Activated naive CD4-positive, alpha-beta T cell treated with Interleukin-2 at 50 U/mL for 16 hours (primary cell): ENCODE data around the gene PACRG.

Experiments
- DNase-seq: peaks from one replicate; pipeline ENCODE4 v3.0.0-alpha.2; 2020

PACRG gene

GRCh38 chr6:162873537-162873936 is 145.8 kb downstream of the PACRG start:
- DNase-seq = no peak

- DNase-seq = no peak
Observed at GRCh38 chr6:162875070-162875469, 147.3 kb downstream of the PACRG start.

GRCh38 chr6:162882801-162883481 is 155.2 kb downstream of the PACRG start:
- no peak for DNase-seq

GRCh38 chr6:162887981-162888689 is 160.4 kb downstream of the PACRG start:
- DNase-seq = no peak

- DNase-seq = no peak
Observed at GRCh38 chr6:162889303-162889702, 161.5 kb downstream of the PACRG start.

GRCh38 chr6:162898011-162898410 is 170.2 kb downstream of the PACRG start:
- DNase-seq = no peak

- DNase-seq = no peak
Observed at GRCh38 chr6:162899148-162899547, 171.4 kb downstream of the PACRG start.

GRCh38 chr6:162900503-162900902 is 172.7 kb downstream of the PACRG start:
- DNase-seq = no peak

GRCh38 chr6:162904069-162904663 is 176.4 kb downstream of the PACRG start:
- no peak for DNase-seq

- no peak for DNase-seq
Observed at GRCh38 chr6:162906479-162906878, 178.7 kb downstream of the PACRG start.

- no peak for DNase-seq
Observed at GRCh38 chr6:162907876-162908481, 180.2 kb downstream of the PACRG start.

GRCh38 chr6:162913206-162913605 is 185.4 kb downstream of the PACRG start:
- no peak for DNase-seq

- no peak for DNase-seq
Observed at GRCh38 chr6:162917506-162917905, 189.7 kb downstream of the PACRG start.

GRCh38 chr6:162921062-162921461 is 193.3 kb downstream of the PACRG start:
- DNase-seq = no peak

GRCh38 chr6:162921510-162922040 is 193.8 kb downstream of the PACRG start:
- DNase-seq = no peak

GRCh38 chr6:162922563-162923166 is 194.9 kb downstream of the PACRG start:
- DNase-seq = no peak

- DNase-seq = no peak
Observed at GRCh38 chr6:162934844-162935243, 207.1 kb downstream of the PACRG start.

- no peak for DNase-seq
Observed at GRCh38 chr6:162940426-162940825, 212.7 kb downstream of the PACRG start.

- DNase-seq = no peak
Observed at GRCh38 chr6:162941128-162941527, 213.4 kb downstream of the PACRG start.

- DNase-seq = no peak
Observed at GRCh38 chr6:162942866-162943265, 215.1 kb downstream of the PACRG start.

- DNase-seq = no peak
Observed at GRCh38 chr6:162943369-162943768, 215.6 kb downstream of the PACRG start.

GRCh38 chr6:162951164-162951743 is 223.5 kb downstream of the PACRG start:
- no peak for DNase-seq

GRCh38 chr6:162952423-162952822 is 224.6 kb downstream of the PACRG start:
- no peak for DNase-seq
